HG03175 (cell line): ENCODE results near the gene CYTH1.

Experiments used
- ATAC-seq: cut with Tn5 transposase; IDR thresholded peaks from one replicate; pipeline ENCODE4 v1.9.1; 2021; ENCODE audit warnings: mild to moderate bottlenecking, moderate library complexity; ENCODE audit not compliant: unreplicated experiment

Gene CYTH1, protein sequence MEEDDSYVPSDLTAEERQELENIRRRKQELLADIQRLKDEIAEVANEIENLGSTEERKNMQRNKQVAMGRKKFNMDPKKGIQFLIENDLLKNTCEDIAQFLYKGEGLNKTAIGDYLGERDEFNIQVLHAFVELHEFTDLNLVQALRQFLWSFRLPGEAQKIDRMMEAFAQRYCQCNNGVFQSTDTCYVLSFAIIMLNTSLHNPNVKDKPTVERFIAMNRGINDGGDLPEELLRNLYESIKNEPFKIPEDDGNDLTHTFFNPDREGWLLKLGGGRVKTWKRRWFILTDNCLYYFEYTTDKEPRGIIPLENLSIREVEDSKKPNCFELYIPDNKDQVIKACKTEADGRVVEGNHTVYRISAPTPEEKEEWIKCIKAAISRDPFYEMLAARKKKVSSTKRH

DNA sequence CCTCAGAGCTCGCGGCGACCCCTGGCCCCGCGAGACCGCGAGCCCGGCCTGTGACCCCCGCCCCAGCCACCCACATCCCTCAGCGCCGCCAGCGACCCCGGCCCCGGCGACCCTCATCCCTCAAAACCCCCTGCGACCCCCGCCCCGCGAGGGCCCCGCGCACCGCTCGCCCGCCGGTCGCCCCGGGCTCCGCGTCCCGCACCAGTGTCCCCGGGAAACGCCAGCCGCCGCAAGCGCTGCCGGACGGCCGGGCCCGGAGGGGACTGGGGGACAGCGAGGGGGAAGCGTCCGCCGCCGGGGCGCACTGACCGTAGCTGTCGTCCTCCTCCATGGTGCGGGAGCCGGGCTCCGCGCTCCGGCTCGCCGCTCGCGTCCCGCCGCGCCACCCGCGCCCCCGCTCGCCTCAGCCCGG, at the start of gene CYTH1:
Gene CYTH1, minus strand, starts transcription at position 381 of the 412 bp plus-strand sequence. Its CDS starts 50 bp downstream, at position 331.
- ATAC-seq, result no peak

DNA sequence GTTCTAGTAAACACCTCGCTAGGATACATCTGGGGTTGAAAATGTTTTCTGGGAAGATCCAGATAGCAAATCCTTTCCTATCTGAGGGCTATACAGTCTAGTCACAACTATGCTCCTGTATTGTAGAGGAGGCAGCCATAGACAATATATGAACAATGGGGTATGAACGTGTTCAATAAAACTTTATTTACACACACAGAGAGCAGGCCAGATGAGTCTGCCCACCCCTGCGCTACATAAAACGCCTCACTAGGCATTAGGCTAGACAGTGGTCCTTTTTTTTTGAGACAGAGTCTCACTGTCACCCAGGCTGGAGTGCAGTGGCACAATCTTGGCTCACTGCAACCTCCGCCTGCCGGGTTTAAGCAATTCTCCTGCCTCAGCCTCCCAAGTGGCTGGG, 47.4 kb upstream of the CYTH1 start:
- no peak for ATAC-seq

DNA sequence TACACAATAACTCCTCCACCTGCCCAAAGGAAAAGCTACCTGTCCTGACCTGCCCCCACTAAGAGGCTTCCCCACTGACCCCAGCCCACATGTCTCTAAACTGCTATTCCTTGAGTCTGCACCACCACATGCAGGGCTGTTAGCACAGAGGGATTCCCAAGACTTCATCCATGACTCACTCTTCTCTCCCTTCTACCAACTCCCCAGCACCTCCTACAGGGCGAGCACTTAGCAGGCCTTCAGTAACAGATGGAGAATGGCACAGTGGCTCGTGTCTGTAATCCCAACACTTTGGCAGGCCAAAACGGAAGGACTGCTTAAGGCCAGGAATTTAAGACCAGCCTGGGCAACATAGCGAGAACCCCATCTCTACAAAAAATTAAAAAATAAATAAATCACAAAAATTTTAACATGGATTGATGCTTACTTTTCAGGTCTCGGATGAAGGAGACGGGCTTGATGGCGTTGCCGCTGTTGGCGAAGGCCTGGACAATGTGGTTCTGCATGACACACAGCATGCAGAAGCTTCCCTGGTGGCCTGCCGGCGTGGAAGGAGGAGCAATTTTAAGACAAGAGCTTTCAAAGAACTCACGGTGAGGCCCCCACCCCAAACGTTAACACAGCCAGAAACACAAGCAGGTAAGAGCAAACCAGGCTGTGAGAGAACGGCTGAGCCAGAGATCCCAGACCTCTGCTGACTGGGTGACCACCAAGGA, 46.6 kb upstream of the CYTH1 start:
- ATAC-seq, result no peak

DNA sequence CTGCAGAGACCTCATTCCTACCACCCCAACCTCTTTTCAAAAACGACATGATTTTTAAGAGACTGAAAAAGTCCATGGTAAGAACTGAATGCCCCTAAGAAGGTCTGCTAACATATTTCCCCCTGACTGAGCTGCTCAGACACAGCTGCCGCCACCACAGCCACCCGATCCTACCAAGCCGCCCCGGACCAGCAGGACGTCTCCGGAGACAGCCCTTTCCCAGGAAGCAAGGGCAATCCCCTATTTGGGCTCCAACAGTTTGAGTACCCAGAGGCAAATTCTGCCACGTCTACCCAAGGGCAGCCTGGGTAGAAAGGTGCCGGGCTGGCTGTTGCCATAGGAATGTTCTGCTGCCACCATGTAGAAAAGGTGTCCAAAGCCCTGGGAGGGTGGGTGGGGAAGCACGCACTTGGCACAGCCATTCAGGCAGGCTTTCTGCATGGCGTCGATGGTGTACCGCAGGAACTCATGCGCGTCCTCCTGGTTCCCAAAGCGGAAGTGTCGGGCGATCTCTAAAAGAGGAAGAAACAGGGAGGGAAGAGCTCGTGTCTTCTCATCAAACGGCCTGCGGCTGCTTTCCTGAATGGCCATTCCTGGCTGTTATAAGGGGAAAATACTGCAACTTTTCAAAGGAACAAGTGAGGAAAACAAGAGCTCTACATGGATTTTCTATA, 44.9 kb upstream of the CYTH1 start:
- no peak for ATAC-seq

DNA sequence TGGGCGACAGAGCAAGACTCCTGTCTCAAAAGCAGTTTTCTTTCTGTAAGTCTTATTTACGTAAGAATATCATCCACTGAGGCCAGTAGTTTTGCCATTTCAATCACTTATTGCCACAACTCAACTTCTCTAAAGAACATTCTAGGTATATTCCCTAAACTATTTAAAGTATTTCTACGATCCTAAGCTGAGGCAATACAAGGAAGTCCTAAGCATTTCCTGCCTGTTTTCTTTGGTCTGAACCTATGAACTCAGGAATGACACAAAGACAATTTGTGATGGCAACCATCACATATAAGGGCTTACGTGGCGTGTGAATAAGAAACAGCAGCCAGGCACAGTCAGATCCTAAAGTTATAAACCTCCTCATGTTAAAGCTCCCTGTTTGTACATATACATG, 44.3 kb upstream of the CYTH1 start:
- ATAC-seq, result no peak

DNA sequence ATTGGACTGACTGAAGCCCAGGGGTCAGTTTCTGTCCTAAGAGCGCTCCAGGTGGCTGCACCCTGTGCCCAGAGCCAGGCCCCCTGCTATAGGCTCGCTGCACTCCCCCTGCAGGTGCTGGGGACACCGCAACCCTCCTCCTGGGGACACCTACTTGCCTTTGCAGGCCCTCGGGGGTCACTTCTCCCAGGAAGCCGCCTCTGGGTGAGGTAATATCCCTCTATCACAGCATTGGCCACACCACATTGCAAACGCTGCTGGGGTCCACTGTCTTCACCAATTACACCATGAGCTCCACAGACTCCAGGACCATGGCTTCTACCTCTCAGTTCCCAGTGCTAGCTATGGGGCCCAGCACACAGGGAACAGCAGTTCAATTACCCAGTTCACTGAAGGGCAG, 43.6 kb upstream of the CYTH1 start:
- ATAC-seq, result no peak

DNA sequence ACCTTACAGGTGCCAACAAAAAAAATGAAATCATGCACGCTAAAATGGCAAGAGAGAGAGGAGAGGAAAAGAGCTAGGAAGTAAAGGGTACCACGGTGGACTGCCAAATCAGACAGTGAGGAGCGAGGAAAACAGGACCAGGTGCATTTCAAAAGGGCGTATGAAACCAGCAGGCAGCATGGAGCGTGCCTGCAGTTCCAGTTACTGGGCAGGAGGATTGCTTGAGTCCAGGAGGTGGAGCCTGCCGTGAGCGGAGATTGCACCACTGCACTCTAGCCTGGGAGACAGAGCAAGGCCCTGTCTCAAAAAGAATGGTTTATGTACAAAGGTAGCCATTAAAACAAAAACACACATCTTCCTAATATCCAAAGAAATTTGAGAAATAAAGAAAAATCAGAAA, 42.2 kb upstream of the CYTH1 start:
- ATAC-seq, result no peak

DNA sequence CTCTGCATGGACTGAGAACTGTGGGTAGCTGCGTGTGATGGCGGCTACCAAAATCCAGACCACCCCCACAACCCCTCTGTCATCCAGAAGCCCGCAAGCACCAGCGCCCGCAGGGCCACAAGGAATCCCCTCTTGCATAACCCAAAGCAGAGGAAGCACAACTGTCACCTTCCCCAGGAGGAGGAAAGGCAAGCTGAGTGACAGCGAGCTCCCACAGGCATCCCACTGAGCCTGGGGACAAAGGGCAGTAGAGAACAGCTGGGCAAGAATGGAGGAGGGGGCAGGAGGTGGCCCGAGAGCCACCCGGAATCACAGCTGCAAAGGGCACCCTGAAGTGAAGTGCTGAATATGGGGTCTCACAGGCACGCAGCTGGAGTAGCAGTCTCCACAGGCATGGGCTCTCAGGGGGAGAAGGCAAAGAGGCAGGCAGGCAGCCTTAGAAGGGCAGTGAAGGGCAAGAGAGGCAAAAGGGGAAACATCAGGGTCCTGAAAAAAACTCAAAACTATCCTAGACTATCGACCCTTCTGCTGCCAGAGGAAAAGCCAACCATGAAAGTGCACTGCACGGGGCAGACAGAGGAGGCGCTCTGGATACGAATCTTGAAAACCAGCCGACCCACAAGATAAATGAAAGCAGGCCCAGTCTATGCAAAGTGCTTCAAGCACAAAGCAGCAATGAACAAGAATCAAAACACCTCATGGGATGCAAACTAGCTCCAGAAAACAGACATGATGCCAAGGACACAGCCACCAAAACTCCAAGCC, 41.4 kb upstream of the CYTH1 start:
- ATAC-seq, result no peak

DNA sequence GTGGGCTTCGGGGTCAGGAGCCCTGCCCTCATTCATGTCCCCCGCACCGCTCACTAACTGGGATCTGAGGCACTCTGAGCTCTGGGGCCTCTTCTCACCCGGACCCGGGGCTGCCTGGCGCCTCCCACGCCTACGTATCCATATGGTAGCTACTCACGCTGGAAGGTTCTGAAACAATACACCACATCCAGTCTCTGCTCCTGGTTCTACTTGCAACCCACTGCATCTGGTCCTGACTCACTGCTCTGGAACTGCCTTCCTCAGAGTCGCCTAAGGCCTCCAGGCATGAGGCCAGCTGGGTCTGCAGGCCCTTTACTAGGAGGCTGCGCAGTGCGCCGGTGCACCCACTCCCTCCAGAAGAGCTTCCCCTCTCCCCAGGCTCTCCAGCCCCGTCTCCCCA, 40.5 kb upstream of the CYTH1 start:
- ATAC-seq, result no peak

DNA sequence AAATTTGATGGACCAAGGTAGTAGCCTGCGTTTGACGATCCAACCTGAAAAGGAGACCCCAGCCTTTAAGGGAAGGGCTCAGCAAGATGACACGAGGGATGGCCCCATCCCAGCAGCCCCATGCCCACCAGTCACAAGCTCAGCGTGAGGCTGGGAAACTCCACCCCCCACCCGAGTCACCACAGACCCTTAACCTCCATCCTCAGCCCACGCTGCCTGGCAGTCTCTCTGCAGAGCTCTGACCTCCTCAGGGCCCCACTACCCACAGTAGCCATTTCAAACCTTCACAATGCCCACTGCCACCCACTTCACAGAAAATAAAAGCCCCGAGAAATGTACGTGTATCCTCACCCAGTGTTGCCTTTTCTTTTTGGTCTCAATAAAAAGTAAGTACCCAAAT, 39.9 kb upstream of the CYTH1 start:
- ATAC-seq, result no peak

DNA sequence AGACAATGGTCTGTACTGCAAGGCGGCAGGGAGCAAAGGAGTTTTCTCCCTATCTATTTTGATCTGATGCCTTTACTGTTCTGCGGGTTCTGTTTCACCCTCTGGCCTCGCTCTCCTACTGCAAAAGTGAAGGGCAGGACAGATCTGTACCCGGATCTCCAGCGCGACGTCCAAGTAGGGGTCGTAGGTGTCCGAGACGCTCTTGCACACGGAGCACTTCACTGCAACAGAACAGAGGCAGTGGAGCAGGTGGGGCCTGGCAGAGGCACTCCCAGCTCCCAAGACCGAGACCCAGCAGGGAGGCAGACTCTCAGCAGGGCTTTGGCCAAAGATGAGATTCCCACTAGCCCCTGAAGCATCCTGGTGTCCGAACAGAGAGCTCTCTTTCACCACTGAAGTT, 38.8 kb upstream of the CYTH1 start:
- ATAC-seq, result no peak

DNA sequence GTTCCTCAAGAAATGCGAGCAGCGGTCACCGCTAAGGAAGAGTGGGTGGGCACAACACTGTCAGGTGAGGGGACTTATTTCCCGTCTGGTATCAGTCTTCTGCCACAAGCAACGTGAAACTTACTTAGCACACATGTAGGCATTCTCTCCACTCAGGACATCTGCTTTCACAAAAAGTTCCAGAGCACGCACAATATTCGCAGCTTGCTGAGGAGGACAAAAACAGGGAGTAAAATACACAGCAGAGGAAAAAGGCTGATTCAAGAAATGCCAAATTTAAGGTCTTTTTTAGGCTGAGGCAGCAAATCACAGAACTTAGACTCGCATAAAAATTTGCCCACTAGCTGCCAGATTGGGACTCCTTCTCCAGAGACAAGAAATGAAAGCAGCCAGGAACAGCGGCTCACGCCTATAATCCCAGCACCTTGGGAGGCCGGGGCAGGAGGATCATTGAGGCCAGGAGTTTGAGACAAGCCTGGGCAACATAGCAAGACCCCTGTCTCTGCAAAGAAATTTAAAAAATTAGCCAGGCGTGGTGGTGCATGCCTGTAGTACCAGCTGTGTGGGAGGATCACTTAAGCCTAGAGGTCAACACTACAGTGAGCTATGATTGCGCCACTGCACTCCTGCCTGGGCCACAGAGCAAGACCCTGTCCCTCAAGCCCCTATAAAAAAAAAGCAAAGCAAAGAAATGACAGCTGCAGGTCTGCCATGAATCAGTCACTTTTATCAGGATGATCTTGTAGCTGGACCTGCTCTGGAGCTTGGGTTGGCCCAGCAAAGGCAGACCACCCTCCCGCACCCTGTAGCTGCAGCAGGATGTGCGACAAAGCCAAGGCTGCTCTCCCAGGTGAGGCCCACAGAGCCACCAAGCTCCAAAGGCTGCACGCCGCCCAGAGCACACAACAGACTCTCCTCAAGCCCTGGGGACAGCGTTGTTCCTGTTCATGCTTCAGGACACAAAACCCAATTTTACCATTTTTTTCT, 38.0 kb upstream of the CYTH1 start:
- no peak for ATAC-seq

DNA sequence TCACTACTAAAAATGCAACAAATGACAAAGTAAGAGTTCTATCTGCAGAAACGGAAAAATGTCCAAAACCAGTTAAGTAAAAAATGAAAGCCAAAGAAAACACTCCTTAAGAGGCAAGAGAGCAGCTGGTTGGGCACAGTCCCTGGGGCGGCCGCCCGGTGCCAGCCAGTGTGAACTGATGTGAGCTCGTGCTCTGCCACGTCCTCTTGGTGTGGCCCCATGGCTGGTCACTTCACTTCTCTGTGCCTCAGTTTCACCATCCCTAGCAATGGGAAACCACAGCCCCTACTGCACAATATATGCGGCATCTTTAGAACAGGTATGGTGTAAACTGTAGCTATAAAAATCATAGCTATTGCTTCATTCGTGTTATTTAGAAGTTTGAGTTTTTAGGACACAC, 37.3 kb upstream of the CYTH1 start:
- no peak for ATAC-seq

DNA sequence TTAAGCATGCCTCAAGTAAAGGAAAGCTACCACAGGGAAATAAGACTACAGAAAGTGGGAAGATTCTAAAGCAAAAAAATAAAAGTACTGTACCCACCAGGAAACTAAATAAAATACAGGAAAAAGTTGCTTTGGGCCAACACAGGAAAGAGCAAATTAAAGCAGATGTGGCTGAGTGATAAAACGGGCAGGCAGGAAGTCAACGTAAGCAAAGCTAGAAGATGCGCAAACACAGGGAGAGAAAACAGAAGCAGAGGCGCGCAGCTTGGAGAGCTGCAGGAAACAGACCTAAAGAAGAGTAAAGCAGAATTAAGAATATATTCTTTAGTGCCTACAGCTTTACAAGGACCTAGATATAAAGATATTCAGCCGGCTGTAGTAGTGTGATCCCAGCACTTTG, 36.9 kb upstream of the CYTH1 start:
- ATAC-seq, result no peak

DNA sequence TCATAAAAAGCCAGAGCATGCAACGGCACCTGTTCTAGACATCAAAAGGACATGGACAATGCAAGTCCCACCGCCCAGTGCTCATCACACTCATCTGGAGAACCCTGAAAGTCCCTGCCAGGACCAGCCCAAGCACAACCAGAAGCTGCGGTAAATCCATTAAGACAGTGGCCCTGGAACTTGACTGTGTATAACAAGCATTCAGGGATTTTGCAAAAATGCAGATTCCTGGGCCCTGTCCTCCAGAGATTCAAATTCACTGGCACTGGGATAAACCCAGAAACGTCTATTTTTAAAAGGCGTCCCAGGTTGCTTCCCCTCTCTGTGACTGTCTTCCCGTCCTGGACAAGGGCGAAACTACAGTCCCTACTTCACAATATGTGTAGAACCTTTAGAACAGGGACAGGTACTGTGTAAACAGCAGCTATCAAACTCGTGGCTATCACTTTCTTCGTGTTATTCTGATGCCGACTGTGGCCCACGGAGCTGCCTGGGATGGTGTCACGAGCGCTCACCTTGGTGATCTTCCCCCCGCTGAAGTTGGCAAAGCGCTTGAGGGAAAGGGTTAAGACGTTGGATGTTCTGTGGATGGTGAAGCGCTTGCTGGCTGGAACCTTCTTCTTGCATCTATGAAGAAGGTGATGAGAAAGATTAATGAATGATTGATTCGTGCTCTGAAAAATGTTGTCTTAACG, 36.2 kb upstream of the CYTH1 start:
- ATAC-seq, result no peak

DNA sequence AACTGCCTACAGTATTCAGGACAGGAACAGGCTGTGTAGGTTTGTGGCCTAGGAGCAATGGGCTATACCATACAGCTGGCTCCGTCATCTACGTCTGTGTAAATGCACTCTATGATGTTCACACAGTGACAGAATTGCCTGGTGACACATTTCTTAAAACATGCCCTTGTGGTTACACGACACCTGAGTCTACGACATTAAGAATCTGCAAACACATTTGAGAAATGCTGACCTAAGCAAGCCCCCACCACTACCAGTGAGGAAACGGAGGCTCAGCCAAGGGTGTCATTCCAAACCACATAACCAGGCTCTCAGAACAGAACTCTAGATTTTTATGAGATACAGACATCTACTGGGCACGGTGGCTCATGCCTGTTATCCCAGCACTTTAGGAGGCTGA, 35.0 kb upstream of the CYTH1 start:
- ATAC-seq, result no peak

DNA sequence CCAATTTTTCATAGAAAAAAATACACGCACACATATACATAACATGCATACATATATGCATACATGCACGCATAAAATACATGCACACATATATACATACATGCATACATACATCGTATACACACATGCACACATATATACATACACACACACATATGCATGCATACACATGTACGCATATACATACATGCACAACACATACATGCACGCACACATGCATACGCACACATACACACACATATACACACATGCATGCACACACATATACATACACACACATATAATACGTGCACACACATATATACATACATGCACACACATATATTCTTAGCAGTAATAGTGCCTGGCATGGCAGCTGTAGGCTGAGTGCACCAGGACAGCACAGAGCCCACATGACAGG, 33.6 kb upstream of the CYTH1 start:
- no peak for ATAC-seq

DNA sequence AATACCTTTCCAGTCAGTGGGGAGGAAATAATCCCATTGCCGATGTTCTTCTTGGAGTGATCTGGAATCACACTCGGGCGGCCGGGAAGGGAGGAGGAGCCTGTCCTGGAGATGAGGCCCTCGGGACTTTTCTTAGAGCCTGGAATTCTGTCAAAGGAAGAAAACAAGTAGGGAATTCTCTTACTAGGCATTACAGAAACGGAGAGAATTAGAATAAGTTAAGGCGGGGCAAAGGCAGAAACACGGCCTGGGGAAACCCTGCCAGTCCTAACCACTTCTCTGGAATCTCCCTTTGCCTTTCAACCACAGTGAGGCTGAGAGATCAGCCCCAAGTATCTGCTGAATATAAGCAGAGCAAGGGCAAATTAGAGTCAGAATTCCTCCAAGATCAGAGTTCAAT, 30.8 kb upstream of the CYTH1 start:
- no peak for ATAC-seq

DNA sequence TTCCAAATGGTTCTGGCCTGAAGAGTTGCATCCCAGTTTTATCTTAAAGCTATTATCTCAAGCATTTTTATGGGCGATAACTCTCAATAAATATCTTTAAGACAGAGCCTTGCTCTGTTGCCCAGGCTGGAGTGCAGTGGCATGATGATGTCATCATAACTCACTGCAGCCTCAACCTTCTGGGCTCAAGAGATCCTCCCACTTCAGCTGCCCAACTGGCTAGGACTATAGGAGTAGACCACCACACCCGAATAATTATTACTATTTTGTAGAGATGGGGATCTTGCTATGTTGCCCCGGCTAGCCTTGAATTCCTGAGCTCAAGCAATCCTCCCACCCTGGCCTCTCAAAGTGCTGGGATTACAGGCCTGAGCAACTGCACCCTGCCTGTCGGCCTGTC, 26.1 kb upstream of the CYTH1 start:
- no peak for ATAC-seq
